Esophagus (tissue), 2 donors: Measurements from ENCODE around the gene SCRN3. TPM values are rescaled to one million over a fixed set of nuclear protein-coding genes. Genes with fewer than 3 reads are reported as not detected.
A peak's percentile ranks its signal among the peaks of the same experiment; 100 is the strongest.
"Not testable (repeated sequence)": the region's sequence is repeated elsewhere in the genome, so short reads cannot be mapped to it uniquely, and the experiment has no call there.

Experiments
- H3K27ac ChIP-seq, 2 donors: one replicate each; pipeline ENCODE4 v1.5.1; 2013; ENCODE audit warnings: low read depth in 2 of 2, mild to moderate bottlenecking in 2 of 2, inconsistent platforms in 1 of 2, low read length in 1 of 2, moderate library complexity in 1 of 2
- H3K27me3 ChIP-seq, 2 donors: one replicate each; pipeline ENCODE4 v1.6.1; 2013; ENCODE audit warnings: low read length in 2 of 2, control low read depth in 1 of 2, mild to moderate bottlenecking in 1 of 2; ENCODE audit not compliant: insufficient read depth in 2 of 2, control insufficient read depth in 1 of 2
- H3K36me3 ChIP-seq, 2 donors: one replicate each; pipeline ENCODE4 v1.6.1; 2013; ENCODE audit warnings: low read length in 1 of 2; ENCODE audit not compliant: control insufficient read depth in 2 of 2, insufficient read depth in 2 of 2
- H3K4me1 ChIP-seq, 2 donors: one replicate each; pipeline ENCODE4 v1.6.1; 2013; ENCODE audit warnings: low read length in 1 of 2; ENCODE audit not compliant: control insufficient read depth in 2 of 2, insufficient read depth in 2 of 2
- H3K4me3 ChIP-seq, 2 donors: one replicate each; pipeline ENCODE4 v1.5.1; 2013; ENCODE audit warnings: low read length in 2 of 2, mild to moderate bottlenecking in 2 of 2, low read depth in 1 of 2, moderate library complexity in 1 of 2
- H3K9me3 ChIP-seq, 2 donors: one replicate each; pipeline ENCODE4 v1.6.1; 2013; ENCODE audit warnings: mild to moderate bottlenecking in 2 of 2, low read depth in 1 of 2, low read length in 1 of 2, moderate library complexity in 1 of 2; ENCODE audit not compliant: control insufficient read depth in 2 of 2, insufficient read depth in 1 of 2
- WGBS, 2 donors: extraction: QIAGEN DNeasy Blood & Tissue Kit; methylation state at CpG; one replicate each; pipeline ENCODE4 v1.1.7; 2013; 5-methylcytosine and 5-hydroxymethylcytosine counted together
- polyA plus RNA-seq, 2 donors: library from polyadenylated mRNA; stranded (reverse); fragments of 200-250 nt; gene quantifications; one replicate each; pipeline ENCODE4 v1.2.3, GENCODE V29; 2013
- donor health status: healthy with polysubstance abuse.
- donor health status: Bipolar disorder and iron deficiency.

The SCRN3 gene
- polyA plus RNA-seq, 2 donors, result 14.0 to 22.3 TPM

DNA sequence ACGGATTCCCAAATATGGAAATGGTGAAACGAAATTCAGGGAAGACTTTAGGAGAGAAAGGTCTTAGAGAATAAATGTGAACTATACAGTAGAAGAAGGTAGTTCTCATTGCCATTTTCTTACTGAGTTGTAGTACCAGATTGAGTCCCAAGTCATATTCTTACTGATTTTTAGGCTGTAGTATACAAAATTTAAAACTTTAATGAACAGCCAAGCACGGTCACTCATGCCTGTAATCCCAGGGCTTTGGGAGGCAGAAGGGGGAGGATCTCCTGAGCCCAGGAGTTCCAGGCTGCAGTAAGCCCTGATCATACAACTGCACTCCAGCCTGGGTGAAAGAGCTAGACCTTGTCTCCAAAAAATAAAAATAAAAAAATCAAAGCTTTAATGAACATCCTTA lies 2.2 kb downstream of the SCRN3 start:
- H3K36me3 ChIP-seq, result no peaks in the 10 kb centered on the region
- H3K4me3 ChIP-seq, result no peak overlapping the region
- peaks cover 0 to 2% of the 10 kb centered on the region in 2 donors for H3K4me1 ChIP-seq
- H3K27me3 ChIP-seq, result no peaks in the 10 kb centered on the region
- no peaks in the 10 kb centered on the region for H3K9me3 ChIP-seq
- no peak overlapping the region for H3K27ac ChIP-seq
- WGBS, 2 donors, result 68 to 79% methylated on average over 3 of the region's 3 CpGs

DNA sequence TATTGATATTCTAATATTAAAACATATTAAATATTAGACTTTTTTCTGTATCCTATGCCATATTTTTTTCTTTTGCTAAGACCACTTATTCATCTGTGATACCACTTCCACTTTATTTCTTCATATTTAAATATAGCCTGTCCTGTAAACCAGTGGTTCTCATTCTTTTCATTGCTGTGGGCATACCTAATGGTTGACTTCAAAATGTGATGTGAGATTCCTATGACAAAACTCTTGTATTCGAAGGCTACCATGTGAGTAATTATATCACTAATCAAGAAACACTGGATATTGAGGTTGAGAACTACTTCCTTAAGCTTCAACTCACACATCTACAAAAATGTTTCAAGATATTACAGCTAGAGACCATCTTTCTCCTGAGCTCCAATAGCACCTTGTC lies 3.6 kb downstream of the SCRN3 start:
- H3K4me3 ChIP-seq, result no peak overlapping the region
- H3K9me3 ChIP-seq, result no peaks in the 10 kb centered on the region
- H3K4me1 ChIP-seq, result peaks cover 0 to 2% of the 10 kb centered on the region in 2 donors
- H3K27me3 ChIP-seq, result no peaks in the 10 kb centered on the region
- H3K27ac ChIP-seq, result no peak overlapping the region
- H3K36me3 ChIP-seq, result no peaks in the 10 kb centered on the region
- 81 to 95% methylated on average over 1 of the region's 1 CpG for WGBS, 2 donors

DNA sequence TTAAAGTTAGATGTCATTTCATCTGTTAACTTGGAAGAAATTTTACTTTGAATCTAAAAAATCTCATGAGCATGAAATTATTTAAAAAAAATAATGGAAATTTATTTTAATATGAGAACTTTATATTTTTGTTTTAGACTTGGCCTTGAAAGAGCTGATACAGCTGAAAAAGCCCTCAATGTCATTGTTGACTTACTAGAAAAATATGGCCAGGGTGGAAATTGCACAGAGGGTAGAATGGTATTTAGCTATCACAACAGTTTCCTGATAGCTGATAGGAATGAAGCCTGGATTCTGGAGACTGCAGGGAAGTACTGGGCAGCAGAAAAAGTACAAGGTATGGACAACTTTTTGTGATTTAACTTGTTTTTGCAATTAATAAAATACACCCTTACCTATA lies 5.3 kb downstream of the SCRN3 start:
- Histone ChIP-seq H3K27me3 (no peaks in the 10 kb centered on the region), H3K4me3 (no peak overlapping the region), H3K9me3 (no peaks in the 10 kb centered on the region), H3K4me1 (peaks cover 0 to 2% of the 10 kb centered on the region in 2 donors), H3K27ac (no peak overlapping the region), H3K36me3 (no peaks in the 10 kb centered on the region)

DNA sequence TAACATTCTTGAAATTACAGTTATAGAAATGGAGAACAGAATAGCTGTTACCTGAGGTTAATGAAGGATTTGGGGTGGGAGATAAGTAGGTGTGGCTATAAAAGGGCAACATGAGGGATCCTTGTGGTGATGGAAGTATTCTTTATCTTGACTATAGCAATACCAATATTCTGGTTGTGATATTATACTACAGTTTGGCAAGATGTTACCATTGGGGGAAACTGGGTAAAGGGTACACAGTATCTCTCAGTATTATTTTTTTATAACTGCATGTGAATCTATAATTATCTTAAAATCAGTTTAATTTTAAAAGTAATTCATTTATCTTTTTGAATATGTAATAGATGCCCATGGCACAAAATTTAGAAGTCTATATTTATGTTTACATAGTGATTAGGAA lies 8.1 kb downstream of the SCRN3 start:
- no peak overlapping the region for H3K27ac ChIP-seq
- H3K4me1 ChIP-seq, result no peaks in the 10 kb centered on the region
- H3K27me3 ChIP-seq, result no peaks in the 10 kb centered on the region
- H3K36me3 ChIP-seq, result no peaks in the 10 kb centered on the region
- H3K9me3 ChIP-seq, result no peaks in the 10 kb centered on the region
- H3K4me3 ChIP-seq, result no peak overlapping the region

DNA sequence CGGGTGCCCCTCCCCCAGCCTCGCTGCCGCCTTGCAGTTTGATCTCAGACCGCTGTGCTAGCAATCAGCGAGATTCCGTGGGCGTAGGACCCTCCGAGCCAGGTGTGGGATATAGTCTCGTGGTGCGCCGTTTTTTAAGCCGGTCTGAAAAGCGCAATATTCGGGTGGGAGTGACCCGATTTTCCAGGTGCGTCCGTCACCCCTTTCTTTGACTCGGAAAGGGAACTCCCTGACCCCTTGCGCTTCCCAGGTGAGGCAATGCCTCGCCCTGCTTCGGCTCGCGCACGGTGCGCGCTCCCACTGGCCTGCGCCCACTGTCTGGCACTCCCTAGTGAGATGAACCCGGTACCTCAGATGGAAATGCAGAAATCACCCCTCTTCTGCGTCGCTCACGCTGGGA lies 14.5 kb downstream of the SCRN3 start:
- not testable (repeated sequence) for H3K36me3 ChIP-seq, H3K4me3 ChIP-seq, H3K27me3 ChIP-seq, H3K4me1 ChIP-seq, H3K27ac ChIP-seq, H3K9me3 ChIP-seq
- 72 to 75% methylated on average over 17 to 24 of the region's 31 CpGs for WGBS, 2 donors

DNA sequence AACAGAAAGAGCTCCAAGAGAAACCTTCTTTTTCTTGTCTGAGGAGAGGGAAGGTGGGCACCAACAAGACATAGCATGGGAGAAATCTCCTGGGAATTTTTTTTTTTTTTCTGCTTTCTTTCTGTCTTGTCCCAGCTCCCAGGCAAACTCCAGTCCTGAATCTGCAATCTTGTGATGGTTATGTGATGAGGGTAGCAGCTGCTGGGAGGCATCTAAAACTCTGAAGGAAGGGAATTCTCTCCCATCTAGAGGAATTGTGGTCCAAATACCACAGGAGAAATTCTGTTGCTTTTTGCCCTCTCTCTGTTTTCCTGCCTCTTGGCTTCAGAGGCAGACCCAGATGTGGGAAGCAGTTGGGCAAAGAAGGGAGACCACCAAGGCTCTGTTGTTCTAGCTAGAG lies 16.7 kb downstream of the SCRN3 start:
- no peaks in the 10 kb centered on the region for H3K27me3 ChIP-seq
- H3K4me3 ChIP-seq, result no peak overlapping the region
- peaks cover 0 to 5% of the 10 kb centered on the region in 2 donors for H3K36me3 ChIP-seq
- H3K27ac ChIP-seq, result no peak overlapping the region
- no peaks in the 10 kb centered on the region for H3K9me3 ChIP-seq
- H3K4me1 ChIP-seq, result no peaks in the 10 kb centered on the region

DNA sequence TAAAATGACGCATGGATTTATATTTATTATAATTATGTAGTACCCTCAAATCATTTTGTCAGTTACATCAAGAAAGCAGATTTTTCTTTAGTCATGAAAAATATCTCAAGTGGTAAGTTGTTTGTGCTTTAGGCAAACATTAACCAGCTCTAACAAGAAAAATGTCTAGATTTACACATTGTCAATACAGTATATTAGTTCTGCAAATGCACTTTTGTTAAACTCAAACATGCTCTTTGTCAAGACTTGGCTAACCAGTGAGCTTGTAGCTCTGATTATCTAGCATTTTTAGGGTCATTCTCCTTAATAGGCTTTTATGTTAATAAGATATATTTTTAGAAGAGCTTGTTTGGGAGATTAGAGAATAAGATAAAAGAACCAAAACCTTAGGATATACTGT lies 32.7 kb downstream of the SCRN3 start:
- no peaks in the 10 kb centered on the region for H3K9me3 ChIP-seq
- H3K27ac ChIP-seq, result no peak overlapping the region
- no peaks in the 10 kb centered on the region for H3K27me3 ChIP-seq
- H3K4me1 ChIP-seq, result no peaks in the 10 kb centered on the region
- H3K36me3 ChIP-seq, result no peaks in the 10 kb centered on the region
- 86 to 95% methylated on average over 1 of the region's 1 CpG for WGBS, 2 donors
- no peak overlapping the region for H3K4me3 ChIP-seq

DNA sequence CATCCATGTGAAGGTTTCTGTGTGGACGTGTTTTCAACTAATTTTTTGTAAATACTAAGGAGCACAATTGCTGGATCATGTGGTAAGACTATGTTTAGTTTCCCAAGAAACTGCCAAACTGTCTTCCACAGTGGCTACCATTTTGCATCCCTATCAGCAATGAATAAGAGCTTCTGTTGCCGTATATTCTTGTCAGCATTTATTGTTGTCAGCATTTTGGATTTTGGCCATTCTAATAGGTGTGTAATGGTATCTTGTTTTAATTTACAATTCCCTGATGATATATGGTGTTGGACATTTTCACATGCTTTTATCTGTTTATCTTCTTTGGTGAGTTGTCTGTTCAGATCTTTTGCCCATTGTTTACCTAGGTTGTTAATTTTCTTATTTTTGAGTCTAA lies 34.5 kb downstream of the SCRN3 start:
- 74 to 93% methylated on average over 2 of the region's 2 CpGs for WGBS, 2 donors
- no peaks in the 10 kb centered on the region for H3K9me3 ChIP-seq
- no peak overlapping the region for H3K27ac ChIP-seq
- no peaks in the 10 kb centered on the region for H3K36me3 ChIP-seq
- no peaks in the 10 kb centered on the region for H3K27me3 ChIP-seq
- no peaks in the 10 kb centered on the region for H3K4me1 ChIP-seq
- H3K4me3 ChIP-seq, result no peak overlapping the region

DNA sequence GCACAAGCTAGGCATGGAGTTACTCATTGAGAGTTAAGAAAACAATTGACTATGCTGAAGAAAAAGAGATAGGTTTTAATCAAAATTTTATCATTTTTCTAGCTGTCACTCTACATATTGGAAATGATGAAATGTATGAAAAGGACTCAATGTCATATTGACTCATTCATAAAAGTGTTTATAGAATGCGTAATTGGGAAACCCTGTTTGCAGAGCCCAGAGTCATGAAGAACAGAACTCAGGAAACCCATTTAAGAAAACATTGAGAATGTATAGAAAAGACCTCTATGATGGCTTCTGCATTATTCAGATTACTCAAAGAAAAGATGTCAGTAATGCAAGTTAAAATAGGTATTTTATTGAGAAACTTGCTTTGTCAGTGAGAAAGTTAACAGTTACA lies 36.4 kb downstream of the SCRN3 start:
- Histone ChIP-seq H3K27ac (no peak overlapping the region), H3K4me1 (no peaks in the 10 kb centered on the region), H3K9me3 (no peaks in the 10 kb centered on the region), H3K4me3 (no peak overlapping the region), H3K27me3 (no peaks in the 10 kb centered on the region), H3K36me3 (peaks cover 0 to 2% of the 10 kb centered on the region in 2 donors)
- WGBS, 2 donors, result 97 to 100% methylated on average over 1 of the region's 1 CpG

DNA sequence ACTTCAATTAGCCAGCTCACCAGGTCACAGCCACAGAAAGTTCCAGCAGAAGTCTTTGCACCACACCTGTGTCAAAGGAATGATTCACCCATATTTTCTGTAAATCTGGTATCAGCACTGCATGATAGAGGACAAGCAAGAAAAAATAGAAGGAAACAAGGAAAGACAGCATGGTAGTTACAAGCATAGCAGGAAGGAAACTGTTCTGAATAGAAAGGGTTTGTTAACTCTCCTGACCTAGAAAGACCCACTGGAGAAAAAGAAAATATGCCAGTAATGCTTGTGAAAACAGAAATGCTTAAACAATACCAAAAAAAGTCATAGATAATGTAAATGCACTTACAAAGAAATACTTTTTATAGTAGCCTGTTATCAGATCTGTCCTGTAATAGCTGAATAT lies 40.8 kb downstream of the SCRN3 start:
- H3K4me1 ChIP-seq, result no peaks in the 10 kb centered on the region
- H3K4me3 ChIP-seq, result no peak overlapping the region
- H3K9me3 ChIP-seq, result no peaks in the 10 kb centered on the region
- no peaks in the 10 kb centered on the region for H3K27me3 ChIP-seq
- peak overlapping the region in 1 of 2 donors; percentile 11 for H3K27ac ChIP-seq
- H3K36me3 ChIP-seq, result peaks cover 0 to 2% of the 10 kb centered on the region in 2 donors
